ENCODE results near the gene CAPN6.

Gene CAPN6

GRCh38 chrX:111199505-111199904 is 70.8 kb downstream of the CAPN6 start:
- no peak for DNase-seq (ENCODE audit: low read depth)

Data from stimulated activated CD8-positive, alpha-beta memory T cell treated with anti-CD3 and anti-CD28 coated beads, Interleukin-12 subunit alpha, Interleukin-12 subunit beta, amount 100 ng/mL, for 1 hour (primary cell).